ENCODE measurements around the gene H2BK1. TPM values are rescaled to one million over a fixed set of nuclear protein-coding genes. Genes with fewer than 3 reads are reported as not detected.

The H2BK1 gene
- total and polyA plus RNA-seq, 7 donors = not detected

DNA sequence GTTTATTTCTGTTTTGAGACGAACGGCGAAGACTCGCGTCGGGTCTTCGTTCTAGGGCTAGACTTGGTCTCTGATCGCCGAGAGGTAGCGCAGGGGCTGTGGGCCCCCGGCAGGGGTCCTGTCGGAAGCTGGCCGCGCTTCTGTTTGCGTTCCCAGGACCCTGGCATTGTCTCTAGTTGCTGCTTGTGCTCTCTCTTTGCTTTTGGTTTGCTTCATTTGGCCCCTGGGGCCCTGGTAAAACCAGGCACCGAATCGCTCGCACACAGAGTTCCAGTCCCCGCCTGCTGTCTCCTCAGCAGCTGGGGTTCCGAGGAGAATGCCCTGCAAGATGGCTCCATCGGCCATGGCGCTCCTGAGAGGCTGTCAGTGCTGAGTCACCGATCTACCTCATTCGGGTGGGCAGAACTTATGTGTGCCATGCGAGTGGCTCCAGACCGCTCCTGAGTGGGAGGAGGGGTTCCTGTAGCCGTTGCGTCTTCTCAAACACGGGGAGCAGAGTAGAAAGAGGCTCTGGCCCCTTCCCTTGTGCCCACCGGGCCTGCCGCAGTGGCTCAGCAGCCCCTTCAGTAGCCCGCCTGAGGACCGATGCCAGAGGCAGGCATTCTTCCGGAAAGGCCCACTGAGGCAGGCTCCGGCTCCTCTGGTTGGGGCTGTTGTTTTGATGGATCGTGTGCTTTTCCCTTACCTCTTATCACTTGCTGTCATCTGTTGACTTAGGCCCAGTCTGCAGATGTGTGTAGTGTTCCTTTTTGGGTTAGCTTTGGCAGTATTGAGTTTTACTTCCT lies 22.8 kb upstream of the H2BK1 start:
- Histone ChIP-seq H3K4me3 (peak overlapping the region; percentile 92 to 98 (median 96)), H3K27ac (peak overlapping the region; percentile 83 to 93 (median 86)), H3K36me3 (peaks cover 0 to 34% (median 15%) of the 10 kb centered on the region in 4 donors), H3K27me3 (no peaks in the 10 kb centered on the region), H3K4me1 (peaks cover 0 to 28% (median 23%) of the 10 kb centered on the region in 4 donors), H3K9me3 (no peaks in the 10 kb centered on the region)
- WGBS, 2 donors = 7 to 13% methylated on average over 36 of the region's 36 CpGs
- peak; percentile 70 for DNase-seq
- TF ChIP-seq POLR2A (IDR thresholded peaks at IDR 0.05) (no peak), EP300 (IDR thresholded peaks at IDR 0.05) (no peak), POLR2AphosphoS5 (IDR thresholded peaks at IDR 0.05) (peak in 1 of 4 donors; percentile 7)
- TF ChIP-seq, protein P1, sequence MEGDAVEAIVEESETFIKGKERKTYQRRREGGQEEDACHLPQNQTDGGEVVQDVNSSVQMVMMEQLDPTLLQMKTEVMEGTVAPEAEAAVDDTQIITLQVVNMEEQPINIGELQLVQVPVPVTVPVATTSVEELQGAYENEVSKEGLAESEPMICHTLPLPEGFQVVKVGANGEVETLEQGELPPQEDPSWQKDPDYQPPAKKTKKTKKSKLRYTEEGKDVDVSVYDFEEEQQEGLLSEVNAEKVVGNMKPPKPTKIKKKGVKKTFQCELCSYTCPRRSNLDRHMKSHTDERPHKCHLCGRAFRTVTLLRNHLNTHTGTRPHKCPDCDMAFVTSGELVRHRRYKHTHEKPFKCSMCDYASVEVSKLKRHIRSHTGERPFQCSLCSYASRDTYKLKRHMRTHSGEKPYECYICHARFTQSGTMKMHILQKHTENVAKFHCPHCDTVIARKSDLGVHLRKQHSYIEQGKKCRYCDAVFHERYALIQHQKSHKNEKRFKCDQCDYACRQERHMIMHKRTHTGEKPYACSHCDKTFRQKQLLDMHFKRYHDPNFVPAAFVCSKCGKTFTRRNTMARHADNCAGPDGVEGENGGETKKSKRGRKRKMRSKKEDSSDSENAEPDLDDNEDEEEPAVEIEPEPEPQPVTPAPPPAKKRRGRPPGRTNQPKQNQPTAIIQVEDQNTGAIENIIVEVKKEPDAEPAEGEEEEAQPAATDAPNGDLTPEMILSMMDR (IDR thresholded peaks at IDR 0.05) = no peak
- intact Hi-C loops (cut with DNase I) = no loop called here

DNA sequence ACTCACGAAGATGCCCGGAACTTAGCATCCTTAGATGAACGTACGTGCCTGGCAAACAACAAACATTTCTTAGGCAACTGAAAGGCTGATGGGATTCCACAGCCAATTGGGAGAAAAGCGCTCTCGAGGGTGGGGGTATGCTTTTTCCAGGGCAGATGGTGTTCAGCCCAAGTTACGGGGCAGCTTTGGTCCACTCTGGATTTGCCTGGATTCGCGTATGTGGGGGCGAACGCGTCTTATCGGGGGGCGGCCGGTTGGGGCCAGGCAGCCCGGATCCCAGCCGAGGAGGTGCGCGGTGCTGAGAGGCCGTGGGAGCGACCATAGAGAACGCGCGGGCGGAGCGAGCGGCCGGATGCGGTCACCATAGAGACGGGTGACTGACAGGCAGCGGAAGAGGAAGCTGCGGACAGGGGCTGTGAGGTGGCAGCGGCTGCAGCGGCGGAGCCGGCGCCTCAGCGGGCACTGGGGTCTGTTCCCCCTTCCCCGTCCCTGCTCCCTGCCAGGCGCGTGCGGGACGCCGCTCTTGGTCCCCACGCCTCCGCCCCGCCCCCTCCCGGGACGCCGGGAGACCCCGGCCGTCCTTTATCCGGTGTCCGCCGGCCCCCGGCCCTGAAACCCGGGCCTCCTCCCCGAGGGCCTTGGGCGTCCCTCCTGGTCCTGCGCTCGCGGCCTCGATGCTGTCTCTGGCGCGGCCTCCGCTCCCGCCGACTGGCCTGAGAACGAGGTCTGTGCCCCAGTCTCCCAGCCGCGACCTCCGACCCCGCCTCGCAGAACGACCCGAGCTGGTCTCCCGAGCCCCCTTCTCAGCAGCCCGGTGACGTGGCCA lies 22.0 kb upstream of the H2BK1 start, which contains the start of gene CHPF2:
Gene CHPF2 (plus strand): TSS at position 393 of the 826 bp plus-strand sequence. CDS start 1,529 bp downstream, outside the sequence.
- Histone ChIP-seq H3K4me1 (peaks cover 0 to 34% (median 28%) of the 10 kb centered on the region in 4 donors), H3K36me3 (peaks cover 0 to 26% (median 10%) of the 10 kb centered on the region in 4 donors), H3K9me3 (no peaks in the 10 kb centered on the region), H3K27ac (peak within 1 kb of the TSS; percentile 83 to 93 (median 86)), H3K27me3 (no peaks in the 10 kb centered on the region), H3K4me3 (peak within 1 kb of the TSS; percentile 92 to 98 (median 96))
- peak; percentile 96 for DNase-seq
- intact Hi-C loops (cut with DNase I) = no loop called here
- TF ChIP-seq POLR2A (IDR thresholded peaks at IDR 0.05) (peak; percentile 74 to 86), EP300 (IDR thresholded peaks at IDR 0.05) (no peak), POLR2AphosphoS5 (IDR thresholded peaks at IDR 0.05) (peak; percentile 75 to 95 (median 88))
- TF ChIP-seq, protein P1 (IDR thresholded peaks at IDR 0.05) = no peak
- WGBS, 2 donors = 1% methylated on average over 79 of the region's 79 CpGs

DNA sequence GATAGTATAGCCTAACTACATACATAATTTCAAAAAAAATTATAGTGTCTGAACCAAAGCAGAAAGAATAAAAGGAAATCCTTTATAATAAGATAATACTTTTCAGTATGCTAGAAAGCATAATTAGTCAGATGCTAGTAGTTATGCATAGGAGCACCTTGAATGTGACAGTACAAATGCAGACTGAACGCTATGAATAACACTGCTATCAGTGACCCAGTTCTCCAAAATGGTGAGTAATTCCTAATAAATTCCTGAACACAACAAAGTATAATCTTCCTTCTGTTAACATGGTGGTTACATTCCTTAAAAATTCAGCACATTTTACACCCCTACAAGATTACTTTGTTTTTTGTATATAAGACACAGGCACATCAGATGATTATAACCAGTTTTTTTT lies 20.8 kb upstream of the H2BK1 start:
- 75 to 90% methylated on average over 1 of the region's 1 CpG for WGBS, 2 donors
- Histone ChIP-seq H3K27ac (no peak overlapping the region), H3K4me3 (no peak overlapping the region), H3K27me3 (no peaks in the 10 kb centered on the region), H3K4me1 (peaks cover 0 to 40% (median 32%) of the 10 kb centered on the region in 4 donors), H3K36me3 (peaks cover 0 to 14% (median 6%) of the 10 kb centered on the region in 4 donors), H3K9me3 (no peaks in the 10 kb centered on the region)
- intact Hi-C loops (cut with DNase I) = no loop called here
- DNase-seq = no peak
- TF ChIP-seq POLR2AphosphoS5 (IDR thresholded peaks at IDR 0.05) (no peak), POLR2A (IDR thresholded peaks at IDR 0.05) (no peak), EP300 (IDR thresholded peaks at IDR 0.05) (no peak)
- TF ChIP-seq, protein P1 (IDR thresholded peaks at IDR 0.05) = no peak

DNA sequence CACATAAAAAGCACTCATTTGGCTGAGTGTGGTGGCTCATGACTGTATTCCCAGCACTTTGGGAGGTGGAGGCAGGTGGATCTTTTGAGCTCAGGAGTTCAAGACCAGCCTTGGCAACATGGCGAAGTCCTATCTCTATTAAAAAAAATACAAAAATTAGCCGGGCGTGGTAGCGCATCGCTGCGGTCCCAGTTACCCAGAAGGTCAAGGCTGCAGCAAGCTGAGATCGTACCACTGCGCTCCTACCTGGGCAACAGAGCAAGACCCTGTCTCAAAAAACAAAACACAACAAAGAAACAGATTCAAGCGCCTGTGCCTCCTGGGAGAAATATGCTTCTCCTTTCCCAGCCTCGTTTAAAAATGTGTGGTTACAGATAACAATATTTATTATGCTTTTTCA lies 19.0 kb upstream of the H2BK1 start:
- H3K36me3 ChIP-seq = peaks cover 3 to 12% (median 6%) of the 10 kb centered on the region in 4 donors
- H3K4me3 ChIP-seq = no peak overlapping the region
- no peaks in the 10 kb centered on the region for H3K27me3 ChIP-seq
- no peaks in the 10 kb centered on the region for H3K9me3 ChIP-seq
- intact Hi-C loops (cut with DNase I) = no loop called here
- DNase-seq = no peak
- WGBS, 2 donors = 89 to 92% methylated on average over 10 of the region's 10 CpGs
- H3K4me1 ChIP-seq = peaks cover 0 to 52% (median 40%) of the 10 kb centered on the region in 4 donors
- no peak for TF ChIP-seq POLR2A (IDR thresholded peaks at IDR 0.05)
- no peak for TF ChIP-seq POLR2AphosphoS5 (IDR thresholded peaks at IDR 0.05)
- TF ChIP-seq, protein P1 (IDR thresholded peaks at IDR 0.05) = no peak
- TF ChIP-seq EP300 (IDR thresholded peaks at IDR 0.05) = no peak
- no peak overlapping the region for H3K27ac ChIP-seq

Data from sigmoid colon (tissue), 7 donors.